ENCODE data around the gene CEP112. TPM values are rescaled to one million over a fixed set of nuclear protein-coding genes. Genes with fewer than 3 reads are reported as not detected.

CEP112 gene
- total RNA-seq, 1 donor from 2014 or later = 20.1 TPM

- Histone ChIP-seq H3K36me3 (no peaks in the 10 kb centered on the region), H3K9me3 (no peaks in the 10 kb centered on the region), H3K4me3 (no peak overlapping the region), H3K4me1 (no peaks in the 10 kb centered on the region), H3K27ac (no peak overlapping the region), H3K27me3 (no peaks in the 10 kb centered on the region)
- TF ChIP-seq POLR2A (IDR thresholded peaks at IDR 0.05) (no peak), POLR2AphosphoS5 (IDR thresholded peaks at IDR 0.05; ENCODE audit: insufficient read depth in 1 of 2, low read depth in 1 of 2) (no peak)
- TF ChIP-seq, protein P1, sequence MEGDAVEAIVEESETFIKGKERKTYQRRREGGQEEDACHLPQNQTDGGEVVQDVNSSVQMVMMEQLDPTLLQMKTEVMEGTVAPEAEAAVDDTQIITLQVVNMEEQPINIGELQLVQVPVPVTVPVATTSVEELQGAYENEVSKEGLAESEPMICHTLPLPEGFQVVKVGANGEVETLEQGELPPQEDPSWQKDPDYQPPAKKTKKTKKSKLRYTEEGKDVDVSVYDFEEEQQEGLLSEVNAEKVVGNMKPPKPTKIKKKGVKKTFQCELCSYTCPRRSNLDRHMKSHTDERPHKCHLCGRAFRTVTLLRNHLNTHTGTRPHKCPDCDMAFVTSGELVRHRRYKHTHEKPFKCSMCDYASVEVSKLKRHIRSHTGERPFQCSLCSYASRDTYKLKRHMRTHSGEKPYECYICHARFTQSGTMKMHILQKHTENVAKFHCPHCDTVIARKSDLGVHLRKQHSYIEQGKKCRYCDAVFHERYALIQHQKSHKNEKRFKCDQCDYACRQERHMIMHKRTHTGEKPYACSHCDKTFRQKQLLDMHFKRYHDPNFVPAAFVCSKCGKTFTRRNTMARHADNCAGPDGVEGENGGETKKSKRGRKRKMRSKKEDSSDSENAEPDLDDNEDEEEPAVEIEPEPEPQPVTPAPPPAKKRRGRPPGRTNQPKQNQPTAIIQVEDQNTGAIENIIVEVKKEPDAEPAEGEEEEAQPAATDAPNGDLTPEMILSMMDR (IDR thresholded peaks at IDR 0.05) = no peak
- intact Hi-C loops (cut with DNase I) = no loop called here
- no peak for DNase-seq (ENCODE audit: extremely low spot score in 2 of 2)
These were observed 189.1 kb downstream of the CEP112 start for GRCh38 chr17:66002812-66003211.

GRCh38 chr17:66002063-66002585, 189.8 kb downstream of the CEP112 start:
- Histone ChIP-seq H3K36me3 (no peaks in the 10 kb centered on the region), H3K27ac (no peak overlapping the region), H3K4me1 (no peaks in the 10 kb centered on the region), H3K27me3 (no peaks in the 10 kb centered on the region), H3K9me3 (no peaks in the 10 kb centered on the region), H3K4me3 (no peak overlapping the region)
- TF ChIP-seq POLR2A (IDR thresholded peaks at IDR 0.05) = no peak
- TF ChIP-seq, protein P1 (IDR thresholded peaks at IDR 0.05) = no peak
- no peak for DNase-seq (ENCODE audit: extremely low spot score in 2 of 2)
- intact Hi-C loops (cut with DNase I) = no loop called here

- no peaks in the 10 kb centered on the region for H3K9me3 ChIP-seq
- intact Hi-C loops (cut with DNase I) = no loop called here
- no peak overlapping the region for H3K4me3 ChIP-seq
- no peaks in the 10 kb centered on the region for H3K36me3 ChIP-seq
- no peak for TF ChIP-seq POLR2A (IDR thresholded peaks at IDR 0.05)
- no peak for TF ChIP-seq POLR2AphosphoS5 (IDR thresholded peaks at IDR 0.05; ENCODE audit: insufficient read depth in 1 of 2, low read depth in 1 of 2)
- TF ChIP-seq, protein P1 (IDR thresholded peaks at IDR 0.05) = no peak
- no peak overlapping the region for H3K27ac ChIP-seq
- H3K4me1 ChIP-seq = no peaks in the 10 kb centered on the region
- DNase-seq (ENCODE audit: extremely low spot score in 2 of 2) = no peak
- H3K27me3 ChIP-seq = no peaks in the 10 kb centered on the region
These were observed 191.7 kb downstream of the CEP112 start for GRCh38 chr17:66000216-66000615.

DNA sequence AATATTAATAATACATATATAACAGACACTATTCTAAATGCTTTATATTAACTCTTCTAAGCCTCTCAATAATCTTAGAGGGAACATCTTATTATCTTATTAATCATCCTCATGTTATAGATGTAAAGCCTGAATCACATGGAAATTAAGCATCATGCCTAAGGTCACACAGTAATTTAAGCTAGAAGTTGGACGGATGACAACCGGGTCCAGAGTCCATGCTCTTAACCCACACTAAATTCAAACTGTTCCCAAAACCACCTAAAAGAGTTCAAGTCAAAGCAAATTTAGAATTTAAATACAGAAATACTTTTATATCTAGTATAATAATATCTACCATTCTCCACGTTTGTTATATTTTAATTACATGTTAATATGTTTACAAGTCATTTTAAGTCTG, 193.3 kb downstream of the CEP112 start:
- Histone ChIP-seq H3K36me3 (no peaks in the 10 kb centered on the region), H3K27me3 (no peaks in the 10 kb centered on the region), H3K9me3 (no peaks in the 10 kb centered on the region), H3K4me3 (no peak overlapping the region), H3K27ac (no peak overlapping the region), H3K4me1 (no peaks in the 10 kb centered on the region)
- TF ChIP-seq, protein P1 (IDR thresholded peaks at IDR 0.05) = no peak
- TF ChIP-seq POLR2A (IDR thresholded peaks at IDR 0.05) = no peak
- TF ChIP-seq POLR2AphosphoS5 (IDR thresholded peaks at IDR 0.05; ENCODE audit: insufficient read depth in 1 of 2, low read depth in 1 of 2) = no peak
- intact Hi-C loops (cut with DNase I) = no loop called here
- no peak for DNase-seq (ENCODE audit: extremely low spot score in 2 of 2)

- Histone ChIP-seq H3K4me3 (no peak overlapping the region), H3K9me3 (peaks cover under 1% of the 10 kb centered on the region), H3K27ac (no peak overlapping the region), H3K27me3 (no peaks in the 10 kb centered on the region), H3K4me1 (no peaks in the 10 kb centered on the region), H3K36me3 (no peaks in the 10 kb centered on the region)
- intact Hi-C loops (cut with DNase I) = no loop called here
- DNase-seq (ENCODE audit: extremely low spot score in 2 of 2) = no peak
- TF ChIP-seq POLR2AphosphoS5 (IDR thresholded peaks at IDR 0.05; ENCODE audit: insufficient read depth in 1 of 2, low read depth in 1 of 2) = no peak
These were observed 197.3 kb downstream of the CEP112 start for GRCh38 chr17:65994679-65995078.

Measured in vagina (tissue), 2 donors.